Suprapubic skin (tissue), 4 donors: ENCODE data around the gene SLCO3A1. TPM values are rescaled to one million over a fixed set of nuclear protein-coding genes. Genes with fewer than 3 reads are reported as not detected.

Experiments
- DNase-seq, 2 donors: peaks; one replicate each; pipeline ENCODE4 v3.0.0-alpha.2; 2019; ENCODE audit warnings: low spot score in 2 of 2
- H3K27ac ChIP-seq: fragments of 200-600 bp; sonication (generic); one replicate; pipeline ENCODE4 v1.5.1; 2019
- H3K27me3 ChIP-seq: fragments of 200-600 bp; sonication (generic); one replicate; pipeline ENCODE4 v1.5.1; 2019
- H3K36me3 ChIP-seq: fragments of 200-600 bp; sonication (generic); one replicate; pipeline ENCODE4 v1.5.1; 2019
- H3K4me1 ChIP-seq: fragments of 200-600 bp; sonication (generic); one replicate; pipeline ENCODE4 v1.5.1; 2019
- H3K4me3 ChIP-seq: fragments of 200-600 bp; sonication (generic); one replicate; pipeline ENCODE4 v1.5.1; 2019; ENCODE audit warnings: mild to moderate bottlenecking
- H3K9me3 ChIP-seq: fragments of 200-600 bp; sonication (generic); one replicate; pipeline ENCODE4 v1.5.1; 2019
- CTCF ChIP-seq, 2 donors: fragments of 200-600 bp in 1 of 2; fragments of 450-650 bp in 1 of 2; sonication (generic) in 1 of 2; IDR thresholded peaks; one replicate each; pipeline ENCODE4 v1.5.1; 2016 to 2019; ENCODE audit warnings: antibody characterized with exemption in 2 of 2, mild to moderate bottlenecking in 1 of 2, moderate library complexity in 1 of 2
- EP300 ChIP-seq: sonication (generic); formaldehyde crosslinking; IDR thresholded peaks from one replicate; pipeline ENCODE4 v1.6.1; 2017; ENCODE audit warnings: antibody characterized with exemption
- POLR2A ChIP-seq, 2 donors: fragments of 450-650 bp; IDR thresholded peaks; one replicate each; pipeline ENCODE4 v1.6.1; 2017; ENCODE audit warnings: antibody characterized with exemption in 2 of 2, mild to moderate bottlenecking in 2 of 2, moderate library complexity in 2 of 2
- POLR2AphosphoS5 ChIP-seq, 3 donors: sonication (generic); formaldehyde crosslinking; IDR thresholded peaks; one replicate each; pipeline ENCODE4 v1.6.1; 2017; ENCODE audit warnings: antibody characterized with exemption in 3 of 3
- WGBS: methylation state at CpG from one replicate; pipeline ENCODE4 v1.1.5; 2018; 5-methylcytosine and 5-hydroxymethylcytosine counted together
- total RNA-seq, 4 donors: library from RNA; depleted of rRNA; stranded (reverse); fragments of >200 nt; gene quantifications; one replicate each; pipeline ENCODE4 v1.1.0, GENCODE V29; 2016

Gene SLCO3A1
- total RNA-seq, 4 donors from 2014 or later = 29.0 to 131 (median 44.6) TPM

- 42% methylated on average over 1 of the region's 1 CpG for WGBS
- no peaks in the 10 kb centered on the region for H3K36me3 ChIP-seq
- TF ChIP-seq CTCF (IDR thresholded peaks at IDR 0.05) = no peak
- TF ChIP-seq EP300 = no peak
- H3K4me3 ChIP-seq = no peak overlapping the region
- no peak overlapping the region for H3K27ac ChIP-seq
- H3K4me1 ChIP-seq = peaks cover 21% of the 10 kb centered on the region
- H3K27me3 ChIP-seq = no peaks in the 10 kb centered on the region
- no peaks in the 10 kb centered on the region for H3K9me3 ChIP-seq
- no peak for DNase-seq
Measured at GRCh38 chr15:92037491-92037890, 184.0 kb downstream of the SLCO3A1 start.

- WGBS = 100% methylated on average over 1 of the region's 1 CpG
- Histone ChIP-seq H3K9me3 (no peaks in the 10 kb centered on the region), H3K4me3 (no peak overlapping the region), H3K27ac (no peak overlapping the region), H3K27me3 (no peaks in the 10 kb centered on the region), H3K4me1 (peaks cover 25% of the 10 kb centered on the region), H3K36me3 (no peaks in the 10 kb centered on the region)
- no peak for DNase-seq
- TF ChIP-seq POLR2AphosphoS5 (IDR thresholded peaks at IDR 0.05) = no peak
- no peak for TF ChIP-seq EP300
- no peak for TF ChIP-seq CTCF (IDR thresholded peaks at IDR 0.05)
- TF ChIP-seq POLR2A (IDR thresholded peaks at IDR 0.05) = no peak
Measured at GRCh38 chr15:92040350-92040749, 186.8 kb downstream of the SLCO3A1 start.

GRCh38 chr15:92041371-92041770, 187.9 kb downstream of the SLCO3A1 start:
- Histone ChIP-seq H3K36me3 (no peaks in the 10 kb centered on the region), H3K4me1 (peaks cover 25% of the 10 kb centered on the region), H3K27me3 (no peaks in the 10 kb centered on the region), H3K9me3 (no peaks in the 10 kb centered on the region), H3K27ac (no peak overlapping the region), H3K4me3 (no peak overlapping the region)
- 96% methylated on average over 4 of the region's 4 CpGs for WGBS
- TF ChIP-seq POLR2A (IDR thresholded peaks at IDR 0.05) (no peak), EP300 (no peak)
- no peak for DNase-seq

- Histone ChIP-seq H3K27me3 (no peaks in the 10 kb centered on the region), H3K4me3 (no peak overlapping the region), H3K4me1 (peaks cover 25% of the 10 kb centered on the region), H3K9me3 (no peaks in the 10 kb centered on the region), H3K27ac (peak overlapping the region; percentile 41), H3K36me3 (no peaks in the 10 kb centered on the region)
- no peak for DNase-seq
- TF ChIP-seq POLR2AphosphoS5 (IDR thresholded peaks at IDR 0.05) = no peak
- no peak for TF ChIP-seq CTCF (IDR thresholded peaks at IDR 0.05)
- TF ChIP-seq EP300 = no peak
- no peak for TF ChIP-seq POLR2A (IDR thresholded peaks at IDR 0.05)
- 68% methylated on average over 3 of the region's 3 CpGs for WGBS
Measured at GRCh38 chr15:92043283-92043682, 189.8 kb downstream of the SLCO3A1 start.

- Histone ChIP-seq H3K27ac (peak overlapping the region; percentile 41), H3K4me1 (peaks cover 29% of the 10 kb centered on the region)
- 83% methylated on average over 10 of the region's 10 CpGs for WGBS
Measured at GRCh38 chr15:92044203-92044909, 190.8 kb downstream of the SLCO3A1 start.

More at GRCh38 chr15:92044203-92044909, 190.8 kb downstream of the SLCO3A1 start:
- no peaks in the 10 kb centered on the region for H3K9me3 ChIP-seq
- no peaks in the 10 kb centered on the region for H3K36me3 ChIP-seq
- no peak for TF ChIP-seq POLR2AphosphoS5 (IDR thresholded peaks at IDR 0.05)
- TF ChIP-seq EP300 = no peak
- no peak for TF ChIP-seq POLR2A (IDR thresholded peaks at IDR 0.05)
- no peak for TF ChIP-seq CTCF (IDR thresholded peaks at IDR 0.05)
- no peak overlapping the region for H3K4me3 ChIP-seq
- no peak for DNase-seq
- no peaks in the 10 kb centered on the region for H3K27me3 ChIP-seq
